SK-N-SH (cell line): Measurements from ENCODE around the gene SIGLEC8. TPM values are rescaled to one million over a fixed set of nuclear protein-coding genes. Genes with fewer than 3 reads are reported as not detected.

ENCODE experiments used
- CTCF ChIA-PET: fragments of 300-600, 350-600 bp; formaldehyde crosslinking; extraction: SDS; loops from one replicate; lab custom pipeline; 2021; lab: Yijun Ruan, JAX
- POLR2A ChIA-PET: fragments of 350-600 bp; sonication (Branson Sonifier 250); formaldehyde crosslinking; extraction: SDS; loops from one replicate; lab custom pipeline; 2020; ENCODE audit warnings: antibody characterized with exemption, inconsistent platforms; lab: Yijun Ruan, JAX
- DNase-seq: peaks from one replicate; pipeline ENCODE4 v3.0.0; 2012
- H2AFZ ChIP-seq: fragments of 200-600 bp; sonication (generic); 2 replicates; pipeline ENCODE4 v1.8.1; 2016; ENCODE audit warnings: antibody characterized with exemption, mild to moderate bottlenecking, low read depth
- H3F3A ChIP-seq: fragments of 200-600 bp; sonication (generic); replicated peaks from 2 replicates; pipeline ENCODE3; 2016; ENCODE audit warnings: antibody characterized with exemption, mild to moderate bottlenecking; ENCODE audit not compliant: insufficient read depth
- H3K27ac ChIP-seq, 2 experiments: fragments of 200-500 bp in 1 of 2; fragments of 200-600 bp in 1 of 2; sonication (Bioruptor generic) in 1 of 2; sonication (generic), shearing (Covaris generic) in 1 of 2; 2 replicates each; pipeline versions ENCODE4 v1.5.1 to v1.6.1; 2014 to 2016; ENCODE audit warnings: low read depth in 2 of 2, inconsistent platforms in 1 of 2, low read length in 1 of 2, mild to moderate bottlenecking in 1 of 2, mixed read lengths in 1 of 2
- H3K27me3 ChIP-seq: fragments of 200-600 bp; sonication (generic), shearing (Covaris generic); 2 replicates; pipeline ENCODE4 v1.6.1; 2016; ENCODE audit warnings: mixed run types; ENCODE audit not compliant: insufficient read depth
- H3K36me3 ChIP-seq, 2 experiments: fragments of 200-500 bp in 1 of 2; fragments of 200-600 bp in 1 of 2; sonication (Bioruptor generic) in 1 of 2; sonication (generic) in 1 of 2; replicated peaks in 1 of 2; 2 replicates each; pipeline versions ENCODE3 to v1.5.1; 2014 to 2016; ENCODE audit warnings: low read length in 1 of 2, mild to moderate bottlenecking in 1 of 2; ENCODE audit not compliant: insufficient read depth in 2 of 2, control insufficient read depth in 1 of 2
- H3K4me1 ChIP-seq, 2 experiments: fragments of 200-500 bp in 1 of 2; fragments of 200-600 bp in 1 of 2; sonication (Bioruptor generic) in 1 of 2; sonication (generic), shearing (Covaris generic) in 1 of 2; 2 replicates each; pipeline versions ENCODE4 v1.5.1 to v1.6.1; 2014 to 2016; ENCODE audit warnings: low read depth in 1 of 2, low read length in 1 of 2, mixed run types in 1 of 2; ENCODE audit not compliant: insufficient read depth in 2 of 2, control insufficient read depth in 1 of 2
- H3K4me2 ChIP-seq: fragments of 200-600 bp; sonication (generic), shearing (Covaris generic); 2 replicates; pipeline ENCODE4 v1.6.1; 2017; ENCODE audit warnings: mixed run types
- H3K4me3 ChIP-seq, 2 experiments: fragments of 200-500 bp in 1 of 2; fragments of 200-600 bp in 1 of 2; sonication (Bioruptor generic) in 1 of 2; sonication (generic), shearing (Covaris generic) in 1 of 2; 2 replicates each; pipeline versions ENCODE4 v1.5.1 to v1.8.1; 2014 to 2016; ENCODE audit warnings: low read depth in 2 of 2, inconsistent platforms in 1 of 2, low read length in 1 of 2, mild to moderate bottlenecking in 1 of 2, mixed read lengths in 1 of 2, moderate library complexity in 1 of 2
- H3K79me2 ChIP-seq: fragments of 200-600 bp; sonication (generic); 2 replicates; pipeline ENCODE4 v1.8.1; 2017; ENCODE audit warnings: mild to moderate bottlenecking; ENCODE audit not compliant: insufficient read depth
- H3K9ac ChIP-seq: fragments of 200-600 bp; sonication (generic); 2 replicates; pipeline ENCODE4 v1.6.1; 2017; ENCODE audit warnings: mixed run types
- H3K9me2 ChIP-seq: fragments of 200-600 bp; sonication (generic); 2 replicates; pipeline ENCODE4 v1.6.1; 2017; ENCODE audit warnings: mixed run types
- H3K9me3 ChIP-seq: fragments of 200-600 bp; sonication (generic); 2 replicates; pipeline ENCODE4 v1.6.1; 2017; ENCODE audit warnings: mixed run types, mild to moderate bottlenecking, moderate library complexity
- H4K20me1 ChIP-seq: fragments of 200-600 bp; sonication (generic); 2 replicates; pipeline ENCODE4 v1.6.1; 2017; ENCODE audit warnings: mild to moderate bottlenecking, mixed run types; ENCODE audit not compliant: insufficient read depth
- CTCF ChIP-seq: fragments of 200-600 bp; sonication (generic); IDR thresholded peaks from 2 replicates; pipeline ENCODE4 v1.6.1; 2017; ENCODE audit warnings: antibody characterized with exemption, mild to moderate bottlenecking, moderate library complexity
- ELF1 ChIP-seq: IDR thresholded peaks from 2 replicates; pipeline ENCODE4 v1.4.0; 2012
- FOSL2 ChIP-seq: IDR thresholded peaks from 2 replicates; pipeline ENCODE4 v1.4.0; 2012; ENCODE audit warnings: low read depth, mild to moderate bottlenecking, moderate library complexity, borderline replicate concordance
- FOXJ3 ChIP-seq: sonication (generic); formaldehyde crosslinking; IDR thresholded peaks from 2 replicates; pipeline ENCODE4 v1.5.1; 2020; ENCODE audit warnings: mild to moderate bottlenecking, missing genetic modification reagents
- IRF3 ChIP-seq: fragments of 150-350 bp; IDR thresholded peaks from 2 replicates; pipeline ENCODE4 v1.6.1; 2016; ENCODE audit warnings: mild to moderate bottlenecking, low read depth, low read length
- JUND ChIP-seq: IDR thresholded peaks from 2 replicates; pipeline ENCODE4 v1.4.0; 2012
- MXI1 ChIP-seq: IDR thresholded peaks from 2 replicates; pipeline ENCODE4 v1.6.1; 2012; ENCODE audit warnings: mild to moderate bottlenecking, low read depth, low read length, improper control_type of control experiment
- NFIC ChIP-seq: IDR thresholded peaks from 2 replicates; pipeline ENCODE4 v1.4.0; 2012; ENCODE audit warnings: borderline replicate concordance
- RAD21 ChIP-seq: IDR thresholded peaks from 2 replicates; pipeline ENCODE4 v1.6.1; 2012; ENCODE audit warnings: mild to moderate bottlenecking, low read length
- RCOR1 ChIP-seq: fragments of 150-350 bp; IDR thresholded peaks from 2 replicates; pipeline ENCODE4 v1.6.1; 2017; ENCODE audit warnings: antibody characterized with exemption, low read length
- REST ChIP-seq: IDR thresholded peaks from 2 replicates; pipeline ENCODE4 v1.6.1; 2012; ENCODE audit warnings: mild to moderate bottlenecking, low read depth, low read length, moderate library complexity
- RFX5 ChIP-seq: IDR thresholded peaks from 2 replicates; pipeline ENCODE4 v1.6.1; 2012; ENCODE audit warnings: mild to moderate bottlenecking, improper control_type of control experiment, low read length
- RXRA ChIP-seq: IDR thresholded peaks from 2 replicates; pipeline ENCODE4 v1.4.0; 2012; ENCODE audit warnings: low read depth, mild to moderate bottlenecking, borderline replicate concordance
- SIN3A ChIP-seq: IDR thresholded peaks from 2 replicates; pipeline ENCODE4 v1.6.1; 2012; ENCODE audit warnings: low read depth, mild to moderate bottlenecking, low read length, moderate library complexity, borderline replicate concordance
- TEAD4 ChIP-seq: IDR thresholded peaks from 2 replicates; pipeline ENCODE4 v1.4.0; 2012; ENCODE audit warnings: mild to moderate bottlenecking, borderline replicate concordance; ENCODE audit not compliant: insufficient read depth
- ZBTB33 ChIP-seq: IDR thresholded peaks from 2 replicates; pipeline ENCODE4 v1.4.0; 2012; ENCODE audit warnings: low read depth, borderline replicate concordance
- WGBS: methylation state at CpG from one replicate; pipeline ENCODE4 v1.1.6; 2017; ENCODE audit warnings: low lambda C conversion rate; 5-methylcytosine and 5-hydroxymethylcytosine counted together
- polyA plus RNA-seq, 3 experiments: library from polyadenylated mRNA; depleted of rRNA; stranded (reverse); fragments of >200 nt; gene quantifications; 2 replicates each; pipeline ENCODE4 v1.2.3, GENCODE V29; 2012
- TF ChIP-seq, protein P1 (sequence below): fragments of 150-350 bp; IDR thresholded peaks from 2 replicates; pipeline ENCODE4 v1.6.1; 2017; ENCODE audit warnings: antibody characterized with exemption, low read length, low read depth, borderline replicate concordance
- TF ChIP-seq, protein P2 (sequence below): IDR thresholded peaks from 2 replicates; pipeline ENCODE4 v1.4.0; 2012; ENCODE audit warnings: low read depth, borderline replicate concordance

SIGLEC8 gene
- polyA plus RNA-seq, 1 of the 3 experiments (the other 2 are of a cell fraction) = not detected

DNA sequence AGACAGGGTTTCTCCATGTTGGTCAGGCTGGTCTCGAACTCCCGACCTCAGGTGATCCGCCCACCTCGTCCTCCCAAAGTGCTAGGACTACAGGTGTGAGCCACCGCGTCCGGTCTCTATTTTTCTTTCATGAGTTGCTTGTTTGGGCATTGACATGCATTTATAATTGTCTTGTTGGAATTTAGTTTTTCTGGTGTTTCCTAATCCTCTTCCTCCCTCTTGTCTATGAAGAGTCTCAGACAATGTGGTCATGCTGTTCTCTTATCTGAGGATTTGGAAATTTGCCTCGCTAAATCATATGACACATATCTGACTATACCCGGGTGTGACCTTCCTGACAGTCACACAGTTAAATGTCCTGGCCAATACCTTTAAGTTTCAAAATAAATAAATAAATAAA lies 12.7 kb upstream of the SIGLEC8 start:
- TF ChIP-seq NFIC (no peak), REST (no peak), ELF1 (no peak), IRF3 (no peak), RAD21 (no peak), SIN3A (no peak), RXRA (no peak), FOXJ3 (CRISPR knock-in tag) (no peak), RFX5 (no peak), TEAD4 (no peak), MXI1 (no peak), ZBTB33 (no peak), FOSL2 (no peak), RCOR1 (no peak), CTCF (no peak), JUND (no peak)
- TF ChIP-seq, protein P1, sequence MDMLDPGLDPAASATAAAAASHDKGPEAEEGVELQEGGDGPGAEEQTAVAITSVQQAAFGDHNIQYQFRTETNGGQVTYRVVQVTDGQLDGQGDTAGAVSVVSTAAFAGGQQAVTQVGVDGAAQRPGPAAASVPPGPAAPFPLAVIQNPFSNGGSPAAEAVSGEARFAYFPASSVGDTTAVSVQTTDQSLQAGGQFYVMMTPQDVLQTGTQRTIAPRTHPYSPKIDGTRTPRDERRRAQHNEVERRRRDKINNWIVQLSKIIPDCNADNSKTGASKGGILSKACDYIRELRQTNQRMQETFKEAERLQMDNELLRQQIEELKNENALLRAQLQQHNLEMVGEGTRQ = no peak
- TF ChIP-seq, protein P2, sequence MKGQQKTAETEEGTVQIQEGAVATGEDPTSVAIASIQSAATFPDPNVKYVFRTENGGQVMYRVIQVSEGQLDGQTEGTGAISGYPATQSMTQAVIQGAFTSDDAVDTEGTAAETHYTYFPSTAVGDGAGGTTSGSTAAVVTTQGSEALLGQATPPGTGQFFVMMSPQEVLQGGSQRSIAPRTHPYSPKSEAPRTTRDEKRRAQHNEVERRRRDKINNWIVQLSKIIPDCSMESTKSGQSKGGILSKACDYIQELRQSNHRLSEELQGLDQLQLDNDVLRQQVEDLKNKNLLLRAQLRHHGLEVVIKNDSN = no peak
- Histone ChIP-seq H3K4me3 (no peak overlapping the region), H3K27ac (no peak overlapping the region), H3K9ac (no peak overlapping the region), H3K9me3 (no peaks in the 10 kb centered on the region), H3K4me1 (no peaks in the 10 kb centered on the region), H2AFZ (no peak overlapping the region), H3K27me3 (peaks cover 12% of the 10 kb centered on the region; the same call in 1 of the 2 replicates), H4K20me1 (no peaks in the 10 kb centered on the region), H3F3A (no peaks in the 10 kb centered on the region), H3K36me3 (no peaks in the 10 kb centered on the region), H3K79me2 (no peaks in the 10 kb centered on the region), H3K9me2 (no peaks in the 10 kb centered on the region), H3K4me2 (no peak overlapping the region)
- CTCF ChIA-PET = interaction anchor here (0.9 to 6.8 kb wide), 7 partner anchors 8 to 306 kb away, joined by 3 to 137 read pairs (median 8); no protein-coding TSS in a partner anchor
- no peak for DNase-seq
- POLR2A ChIA-PET = no interaction called here
- WGBS = 9% methylated on average over 7 of the region's 9 CpGs
